Panc1 (cell line): ENCODE measurements around the gene DYNC1I1.

Experiments used
- CTCF ChIP-seq: fragments of 450-650 bp; IDR thresholded peaks from 2 replicates; pipeline ENCODE4 v1.5.1; 2017; ENCODE audit warnings: mild to moderate bottlenecking
- POLR2AphosphoS5 ChIP-seq: IDR thresholded peaks from 2 replicates; pipeline ENCODE4 v1.6.1; 2012; ENCODE audit warnings: mild to moderate bottlenecking, low read depth, low read length, moderate library complexity

GRCh38 chr7:95814721-95815120 is 42.4 kb downstream of the DYNC1I1 start:
- TF ChIP-seq POLR2AphosphoS5: no peak
- TF ChIP-seq CTCF: no peak
